Measurements from ENCODE around the gene LYST. TPM values are rescaled to one million over a fixed set of nuclear protein-coding genes. Genes with fewer than 3 reads are reported as not detected.

LYST gene
- total RNA-seq, 1 donor from 2014 or later: 72.4 TPM

- Histone ChIP-seq H3K27ac (no peak overlapping the region), H3K4me3 (no peak overlapping the region), H3K27me3 (ENCODE audit: low read depth) (no peaks in the 10 kb centered on the region), H3K9me3 (no peaks in the 10 kb centered on the region), H3K36me3 (no peaks in the 10 kb centered on the region), H3K4me1 (peaks cover 18% of the 10 kb centered on the region)
- no peak for DNase-seq
- intact Hi-C loops (cut with DNase I): no loop called here
- TF ChIP-seq CTCF (IDR thresholded peaks at IDR 0.05): no peak
- ATAC-seq: no peak
Observed at GRCh38 chr1:235844776-235845175, 21.9 kb downstream of the LYST start.

GRCh38 chr1:235843461-235843961 is 23.2 kb downstream of the LYST start:
- Histone ChIP-seq H3K4me3 (no peak overlapping the region), H3K9me3 (no peaks in the 10 kb centered on the region), H3K4me1 (peaks cover 18% of the 10 kb centered on the region), H3K27ac (no peak overlapping the region), H3K36me3 (no peaks in the 10 kb centered on the region), H3K27me3 (ENCODE audit: low read depth) (no peaks in the 10 kb centered on the region)
- ATAC-seq: peak; percentile 51 to 76
- peak; percentile 44 for TF ChIP-seq CTCF (IDR thresholded peaks at IDR 0.05)
- intact Hi-C loops (cut with DNase I): no loop called here
- DNase-seq: no peak

- Histone ChIP-seq H3K27me3 (ENCODE audit: low read depth) (no peaks in the 10 kb centered on the region), H3K27ac (no peak overlapping the region), H3K9me3 (no peaks in the 10 kb centered on the region), H3K36me3 (no peaks in the 10 kb centered on the region), H3K4me3 (no peak overlapping the region), H3K4me1 (peaks cover 18% of the 10 kb centered on the region)
- ATAC-seq (no peak), DNase-seq (no peak)
- intact Hi-C loops (cut with DNase I): no loop called here
- no peak for TF ChIP-seq CTCF (IDR thresholded peaks at IDR 0.05)
Observed at GRCh38 chr1:235841938-235842545, 24.7 kb downstream of the LYST start.

- no peaks in the 10 kb centered on the region for H3K9me3 ChIP-seq
- H3K27me3 ChIP-seq (ENCODE audit: low read depth): no peaks in the 10 kb centered on the region
- DNase-seq (no peak), ATAC-seq (no peak)
- no peak overlapping the region for H3K4me3 ChIP-seq
- intact Hi-C loops (cut with DNase I): no loop called here
- no peak for TF ChIP-seq CTCF (IDR thresholded peaks at IDR 0.05)
- H3K36me3 ChIP-seq: no peaks in the 10 kb centered on the region
- no peak overlapping the region for H3K27ac ChIP-seq
- peaks cover 28% of the 10 kb centered on the region for H3K4me1 ChIP-seq
Observed at GRCh38 chr1:235838021-235838420, 28.7 kb downstream of the LYST start.

- ATAC-seq (peak in 1 of 2 donors; percentile 73), DNase-seq (no peak)
- Histone ChIP-seq H3K27ac (no peak overlapping the region), H3K4me1 (peaks cover 25% of the 10 kb centered on the region), H3K4me3 (no peak overlapping the region), H3K36me3 (peaks cover 3% of the 10 kb centered on the region), H3K27me3 (ENCODE audit: low read depth) (no peaks in the 10 kb centered on the region), H3K9me3 (no peaks in the 10 kb centered on the region)
- no peak for TF ChIP-seq CTCF (IDR thresholded peaks at IDR 0.05)
- intact Hi-C loops (cut with DNase I): no loop called here
Observed at GRCh38 chr1:235835226-235835625, 31.5 kb downstream of the LYST start.
